B cell (primary cell): Measurements from ENCODE around the gene TMEM223. TPM values are rescaled to one million over a fixed set of nuclear protein-coding genes. Genes with fewer than 3 reads are reported as not detected.

Experiments
- ATAC-seq: fragments of 200-7000 bp; cut with Tn5 transposase; one replicate; pipeline ENCODE4 v1.10.0; 2021; ENCODE audit warnings: low read depth, mild to moderate bottlenecking, moderate number of reproducible peaks, moderate library complexity
- CTCF ChIA-PET: fragments of 350-600 bp; sonication (Branson Sonifier 250); formaldehyde crosslinking; loops from one replicate; lab custom pipeline; 2021; ENCODE audit warnings: antibody characterized with exemption, inconsistent platforms; lab: Charles Lee
- POLR2A ChIA-PET: fragments of 350-600 bp; sonication (Branson Sonifier 250); formaldehyde crosslinking; loops from one replicate; lab custom pipeline; 2021; ENCODE audit warnings: antibody characterized with exemption; lab: Charles Lee
- DNase-seq: peaks from one replicate; pipeline ENCODE4 v3.0.0; 2013
- H2AFZ ChIP-seq: 2 replicates; pipeline ENCODE4 v1.6.1; 2012; ENCODE audit warnings: mild to moderate bottlenecking, low read depth, low read length; ENCODE audit not compliant: insufficient read depth, poor library complexity, severe bottlenecking
- H3K27ac ChIP-seq, 2 donors: 1 replicate in 1 of 2; 2 replicates in 1 of 2; pipeline ENCODE4 v1.5.1; 2012 to 2013; ENCODE audit warnings: low read length in 2 of 2, mild to moderate bottlenecking in 2 of 2, moderate library complexity in 1 of 2
- H3K27me3 ChIP-seq, 4 experiments: fragments of 200-600 bp in 1 of 4; sonication (generic) in 1 of 4; replicated peaks in 1 of 4; 1 replicate in 2 of 4; 2 replicates in 2 of 4; pipeline versions ENCODE4 v1.6.1 to v1.7.0; 2013 to 2016; ENCODE audit warnings: low read length in 3 of 4, mild to moderate bottlenecking in 2 of 4, mixed read lengths in 1 of 4, moderate library complexity in 1 of 4; ENCODE audit not compliant: insufficient read depth in 4 of 4, control insufficient read depth in 3 of 4; ENCODE audit errors: control extremely low read depth in 1 of 4
- H3K36me3 ChIP-seq, 2 experiments: replicated peaks in 1 of 2; 1 replicate in 1 of 2; 2 replicates in 1 of 2; pipeline versions ENCODE4 v1.6.1 to v1.7.1; 2013; ENCODE audit warnings: low read length in 1 of 2; ENCODE audit not compliant: insufficient read depth in 2 of 2, control insufficient read depth in 1 of 2; ENCODE audit errors: control extremely low read depth in 1 of 2, extremely low read depth in 1 of 2
- H3K4me1 ChIP-seq, 2 donors: fragments of 200-600 bp in 1 of 2; sonication (generic) in 1 of 2; 1 replicate in 1 of 2; 2 replicates in 1 of 2; pipeline versions ENCODE4 v1.5.1 to v1.6.1; 2013 to 2017; ENCODE audit warnings: low read length in 2 of 2; ENCODE audit not compliant: control insufficient read depth in 2 of 2, insufficient read depth in 2 of 2
- H3K4me2 ChIP-seq: replicated peaks from 2 replicates; pipeline ENCODE3; 2012; ENCODE audit warnings: mild to moderate bottlenecking, low read depth, low read length; ENCODE audit not compliant: poor library complexity, severe bottlenecking
- H3K4me3 ChIP-seq, 5 experiments: fragments of 200-600 bp in 1 of 5; sonication (generic) in 1 of 5; 1 replicate in 3 of 5; 2 replicates in 2 of 5; pipeline versions ENCODE4 v1.5.1 to v1.7.0; 2011 to 2016; ENCODE audit warnings: low read length in 4 of 5, mild to moderate bottlenecking in 4 of 5, low read depth in 2 of 5, control low read depth in 1 of 5, moderate library complexity in 1 of 5; ENCODE audit not compliant: insufficient read depth in 1 of 5; ENCODE audit errors: control extremely low read depth in 1 of 5, extremely low read depth in 1 of 5
- H3K79me2 ChIP-seq: fragments of 200-600 bp; sonication (generic); one replicate; pipeline ENCODE4 v1.6.0; 2016; ENCODE audit warnings: low read length; ENCODE audit not compliant: control insufficient read depth, insufficient read depth
- H3K9ac ChIP-seq: fragments of 200-600 bp; sonication (generic); 2 replicates; pipeline ENCODE4 v1.6.1; 2017; ENCODE audit warnings: mild to moderate bottlenecking, low read length, moderate library complexity
- H3K9me3 ChIP-seq, 3 donors: one replicate each; pipeline versions ENCODE4 v1.6.1 to v1.7.1; 2013; ENCODE audit warnings: low read length in 2 of 3; ENCODE audit not compliant: control insufficient read depth in 2 of 3, insufficient read depth in 1 of 3; ENCODE audit errors: control extremely low read depth in 1 of 3
- H4K20me1 ChIP-seq: 2 replicates; pipeline ENCODE4 v1.6.0; 2012; ENCODE audit warnings: mild to moderate bottlenecking, low read length; ENCODE audit not compliant: insufficient read depth, control insufficient read depth, poor library complexity, severe bottlenecking
- H3K27ac Mint-ChIP-seq: one replicate; pipeline ENCODE4 v1.8.0; 2021; ENCODE audit warnings: mixed read lengths
- H3K27me3 Mint-ChIP-seq: one replicate; pipeline ENCODE4 v1.8.0; 2021; ENCODE audit warnings: mixed read lengths
- H3K4me1 Mint-ChIP-seq: one replicate; pipeline ENCODE4 v1.8.0; 2021; ENCODE audit warnings: mixed read lengths
- H3K4me3 Mint-ChIP-seq: one replicate; pipeline ENCODE4 v1.8.0; 2021; ENCODE audit warnings: mixed read lengths
- H3K9me3 Mint-ChIP-seq: one replicate; pipeline ENCODE4 v1.8.0; 2022; ENCODE audit warnings: mixed read lengths; ENCODE audit not compliant: insufficient read depth
- CTCF ChIP-seq: fragments of 200-600 bp; IDR thresholded peaks from one replicate; pipeline ENCODE4 v1.8.0; 2022; ENCODE audit warnings: antibody characterized with exemption, mild to moderate bottlenecking
- EZH2 ChIP-seq: IDR thresholded peaks from 2 replicates; pipeline ENCODE4 v1.6.1; 2012; ENCODE audit warnings: borderline replicate concordance, low read depth, mild to moderate bottlenecking, moderate library complexity, low read length; ENCODE audit not compliant: insufficient read depth, poor library complexity, severe bottlenecking
- WGBS: methylation state at CpG from one replicate; pipeline ENCODE4 v1.1.5; 2013; ENCODE audit warnings: missing lambda C conversion rate; ENCODE audit not compliant: insufficient coverage; 5-methylcytosine and 5-hydroxymethylcytosine counted together
- intact Hi-C: fragments of 100-400 bp; cut with micrococcal nuclease; formaldehyde crosslinking; loops from one replicate; pipeline ENCODE4 v1.10.0; 2022
- polyA plus RNA-seq: library from polyadenylated mRNA; depleted of rRNA; stranded (reverse); fragments of >200 nt; gene quantifications from 2 replicates; pipeline ENCODE4 v1.2.3, GENCODE V29; 2012
- total RNA-seq, 2 donors: library from RNA; stranded (reverse); fragments of 120-200 nt in 1 of 2; gene quantifications; 1 replicate in 1 of 2; 2 replicates in 1 of 2; pipeline versions ENCODE4 v1.2.3 to v1.2.4, GENCODE V29; 2013 to 2022

Gene TMEM223
- total and polyA plus RNA-seq, 2 donors (not counting 1 experiment from before 2014, with no cell fraction given) = 12.0 to 15.6 TPM

DNA sequence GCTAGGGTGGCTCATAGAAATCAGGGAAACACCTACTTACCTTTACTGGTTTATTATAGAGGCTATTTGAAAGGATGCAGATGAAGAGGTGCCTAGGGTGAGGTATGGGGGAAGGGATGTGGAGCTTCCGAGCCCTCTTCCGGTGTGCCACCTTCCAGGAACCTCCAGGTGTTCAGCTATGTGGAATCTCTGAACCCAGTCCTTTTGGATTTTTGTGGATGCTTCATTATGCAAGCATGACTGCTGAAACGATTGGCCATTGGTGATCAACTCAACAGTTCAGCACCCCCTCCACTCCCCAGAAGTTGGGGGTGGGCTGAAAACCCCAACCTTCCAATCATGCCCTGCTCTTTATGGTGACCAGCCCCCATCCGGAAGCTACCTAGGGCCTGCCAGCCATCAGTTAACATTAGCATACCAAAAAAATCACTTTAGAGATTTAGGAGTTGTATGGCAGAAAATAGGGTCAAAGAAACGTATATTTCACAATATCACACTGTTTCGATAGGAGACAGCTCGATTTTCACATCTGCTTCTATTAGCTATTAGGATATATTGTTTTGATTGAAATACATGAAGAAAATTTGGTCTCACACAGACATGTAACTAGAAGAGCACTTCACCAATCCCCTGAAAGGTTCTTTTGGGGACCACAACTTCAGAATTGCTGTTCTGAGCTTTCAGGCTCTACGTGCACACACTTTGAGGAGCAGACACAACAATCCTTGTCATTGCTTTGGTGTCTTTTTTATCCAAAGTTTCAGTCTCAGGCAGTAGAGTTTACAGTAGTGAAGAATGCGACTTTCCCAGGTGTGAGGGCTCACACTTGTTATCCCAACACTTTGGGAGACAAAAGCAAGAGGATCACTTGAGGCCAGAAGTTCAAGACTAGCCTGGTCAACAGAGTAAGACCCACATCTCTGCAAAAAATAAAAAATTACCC lies 33.7 kb downstream of the TMEM223 start:
- ATAC-seq = no peak
- Histone ChIP-seq H2AFZ (no peak overlapping the region), H3K27ac (no peak overlapping the region), H3K27me3 (no peaks in the 10 kb centered on the region), H3K4me1 (peaks cover 16 to 30% of the 10 kb centered on the region in 2 donors), H3K79me2 (peaks cover 26% of the 10 kb centered on the region), H4K20me1 (peaks cover 8% of the 10 kb centered on the region), H3K4me2 (no peak overlapping the region), H3K36me3 (no peaks in the 10 kb centered on the region), H3K9ac (no peak overlapping the region), H3K9me3 (no peaks in the 10 kb centered on the region), H3K4me3 (no peak overlapping the region)
- Mint-ChIP-seq H3K4me3 (no peak overlapping the region), H3K4me1 (peaks cover 30% of the 10 kb centered on the region), H3K27me3 (no peaks in the 10 kb centered on the region), H3K9me3 (no peaks in the 10 kb centered on the region), H3K27ac (no peak overlapping the region)
- WGBS = 86% methylated on average over 4 of the region's 9 CpGs
- POLR2A ChIA-PET = no interaction called here
- CTCF ChIA-PET = interaction anchor here (1.4 to 1.6 kb wide), 2 partner anchors 10 to 11 kb away, joined by 3 to 4 read pairs; no protein-coding TSS in a partner anchor
- no peak for TF ChIP-seq EZH2
- no peak for TF ChIP-seq CTCF
- DNase-seq = no peak
- intact Hi-C loops = no loop called here
